Activated CD8-positive, alpha-beta memory T cell treated with anti-CD3 and anti-CD28 coated beads for 48 hours (primary cell): ENCODE results near the gene HS2ST1.
"Not testable (repeated sequence)": the region's sequence is repeated elsewhere in the genome, so short reads cannot be mapped to it uniquely, and the experiment has no call there.

Experiments used
- DNase-seq, 3 experiments: peaks; one replicate each; pipeline ENCODE4 v3.0.0-alpha.2; 2020; ENCODE audit warnings: low read depth in 2 of 3, low spot score in 2 of 3

The HS2ST1 gene

DNA sequence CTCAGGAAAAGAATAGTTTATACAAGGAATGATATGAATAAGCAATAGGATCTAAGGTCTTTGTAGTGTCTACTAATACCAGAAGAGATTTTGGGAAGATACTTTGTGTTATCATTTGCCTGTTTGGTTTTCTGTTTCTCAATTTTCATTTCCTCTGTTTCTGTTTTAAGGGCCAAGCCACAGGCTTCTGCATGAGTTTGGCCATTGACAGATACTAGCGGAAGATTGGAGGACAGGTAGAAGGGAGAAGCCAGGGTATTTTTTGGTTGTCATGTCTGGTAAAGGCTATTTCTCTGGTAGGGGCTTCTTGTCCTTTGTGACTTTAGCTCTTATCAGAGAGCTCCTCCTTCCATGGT lies 51.4 kb downstream of the HS2ST1 start:
- DNase-seq: no peak

DNA sequence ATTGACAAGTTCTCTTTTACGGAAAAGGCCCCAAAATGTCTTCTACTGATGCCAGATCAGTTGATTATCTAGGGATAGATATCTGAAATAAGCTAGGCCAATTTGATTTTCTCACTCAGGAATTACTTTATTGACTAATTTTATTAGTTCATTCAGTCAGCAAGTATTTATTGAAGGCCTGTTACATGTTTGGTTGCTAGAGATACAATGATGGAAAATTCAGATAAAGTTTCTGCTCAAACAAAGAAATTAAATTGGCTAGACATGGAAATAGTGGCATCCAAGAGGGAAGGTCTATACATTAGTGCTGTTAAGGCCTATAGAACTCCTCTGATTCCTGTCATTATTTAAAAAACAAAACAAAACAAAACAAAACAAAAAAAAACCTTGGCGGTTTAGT lies 56.5 kb downstream of the HS2ST1 start:
- no peak for DNase-seq

DNA sequence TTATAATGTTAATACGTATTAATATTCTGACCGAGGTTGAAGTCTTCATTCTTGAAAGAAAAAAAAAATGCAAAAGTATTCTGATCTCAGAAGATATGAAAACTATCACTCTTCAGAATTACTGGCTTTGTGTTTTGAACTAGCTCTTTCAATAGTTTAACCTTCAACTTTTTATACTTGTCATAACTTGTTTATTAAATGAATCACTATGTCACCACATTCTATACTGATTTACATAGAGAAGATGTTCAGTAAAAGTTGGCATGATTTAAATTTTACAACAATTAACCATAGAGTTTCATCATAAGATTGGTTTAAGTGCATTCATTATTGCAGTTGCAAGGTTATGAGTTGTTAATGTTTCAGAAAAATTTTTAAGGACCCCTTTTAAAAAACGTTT lies 57.3 kb downstream of the HS2ST1 start:
- no peak for DNase-seq

DNA sequence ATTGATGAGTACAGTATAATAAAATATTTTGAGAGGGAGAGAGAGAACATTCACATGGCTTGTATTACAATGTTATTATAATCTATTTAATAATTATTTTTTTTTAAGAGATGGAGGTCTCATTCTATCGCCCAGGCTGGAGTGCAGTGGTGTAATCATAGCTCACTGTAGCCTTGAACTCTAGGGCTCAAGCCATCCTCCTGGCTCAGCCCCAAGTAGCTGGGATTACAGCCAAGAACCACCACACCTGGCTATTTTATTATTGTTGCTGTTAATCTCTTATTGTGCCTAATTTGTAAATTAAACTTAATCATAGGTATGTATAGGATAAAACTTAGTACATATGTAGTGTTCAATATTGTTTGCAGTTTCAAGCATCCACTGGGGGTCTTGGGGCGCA lies 57.8 kb downstream of the HS2ST1 start:
- DNase-seq: no peak

DNA sequence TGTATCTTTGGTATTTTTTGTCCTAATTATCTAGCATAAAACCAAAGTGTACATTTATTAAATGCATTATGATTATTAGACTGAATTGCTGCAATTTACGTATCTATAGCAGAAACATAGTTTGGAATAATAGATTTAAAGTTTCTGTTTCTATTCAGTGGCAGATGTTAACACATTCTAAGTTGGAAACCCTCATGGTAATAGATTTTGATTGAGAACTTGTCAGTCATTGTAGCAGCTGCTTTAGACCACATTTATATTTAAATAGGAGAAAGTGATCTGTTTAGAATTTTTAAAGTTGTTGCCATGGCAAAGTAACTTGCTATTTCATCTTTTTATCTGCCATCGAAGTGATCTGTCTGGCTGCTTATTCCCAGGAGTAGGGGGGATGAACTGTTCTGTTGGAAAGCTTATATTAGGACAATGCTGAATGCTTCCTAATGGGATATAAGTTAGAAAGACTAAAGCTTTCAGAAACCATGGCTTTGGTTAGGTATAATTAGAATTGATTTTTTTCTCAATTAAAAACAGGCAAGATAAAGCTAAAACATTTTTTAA lies 61.6 kb downstream of the HS2ST1 start:
- no peak for DNase-seq

DNA sequence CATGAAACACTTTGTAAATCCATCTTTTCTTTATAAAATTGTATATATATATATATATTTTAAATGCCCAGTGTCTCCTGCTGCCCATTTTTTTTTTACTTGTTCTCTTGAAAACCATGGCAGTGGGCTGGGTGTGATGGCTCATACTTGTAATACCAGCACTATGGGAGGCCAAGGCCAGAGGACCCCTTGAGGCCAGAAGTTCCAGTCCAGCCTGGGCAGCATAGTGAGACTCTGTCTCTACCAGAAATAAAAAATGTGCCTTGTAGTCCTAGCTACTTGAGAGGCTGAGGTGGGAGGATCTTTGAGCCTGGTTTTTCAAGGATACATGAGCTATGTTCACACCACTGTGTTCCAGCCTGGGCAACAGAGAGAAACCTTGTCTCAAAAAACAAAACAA lies 62.2 kb downstream of the HS2ST1 start:
- DNase-seq: no peak

DNA sequence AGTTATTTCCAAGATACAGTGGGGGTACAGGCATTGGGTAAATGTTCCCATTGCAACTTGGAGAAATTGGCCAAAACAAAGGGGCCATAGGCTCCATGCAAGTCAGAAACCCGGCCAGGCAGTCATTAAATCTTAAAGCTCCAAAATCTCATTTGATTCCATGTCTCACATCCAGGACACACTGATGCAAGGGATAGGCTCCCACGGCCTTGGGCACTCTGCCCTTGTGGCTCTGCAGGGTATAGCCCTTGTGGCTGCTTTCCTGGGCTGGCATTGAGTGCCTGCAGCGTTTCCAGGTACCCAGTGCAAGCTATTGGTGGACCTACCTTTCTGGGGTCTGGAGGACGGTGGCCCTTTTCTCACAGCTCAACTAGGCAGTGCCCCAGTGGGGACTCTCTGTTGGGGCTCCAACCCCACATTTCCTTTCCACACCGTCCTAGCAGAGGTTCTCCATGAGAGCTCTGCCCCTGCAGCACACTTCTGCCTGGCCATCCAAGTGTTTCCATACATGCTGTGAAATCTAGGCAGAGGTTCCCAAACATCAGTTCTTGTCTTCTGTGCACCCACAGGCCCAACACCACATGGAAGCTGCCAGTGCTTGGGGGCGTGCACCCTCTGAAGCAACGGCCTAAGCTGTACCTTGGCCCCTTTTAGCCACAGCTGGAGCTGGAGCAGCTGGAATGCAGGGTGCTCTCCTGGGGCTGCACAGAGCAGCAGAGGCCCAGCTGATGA lies 67.2 kb downstream of the HS2ST1 start:
- DNase-seq: no peak

DNA sequence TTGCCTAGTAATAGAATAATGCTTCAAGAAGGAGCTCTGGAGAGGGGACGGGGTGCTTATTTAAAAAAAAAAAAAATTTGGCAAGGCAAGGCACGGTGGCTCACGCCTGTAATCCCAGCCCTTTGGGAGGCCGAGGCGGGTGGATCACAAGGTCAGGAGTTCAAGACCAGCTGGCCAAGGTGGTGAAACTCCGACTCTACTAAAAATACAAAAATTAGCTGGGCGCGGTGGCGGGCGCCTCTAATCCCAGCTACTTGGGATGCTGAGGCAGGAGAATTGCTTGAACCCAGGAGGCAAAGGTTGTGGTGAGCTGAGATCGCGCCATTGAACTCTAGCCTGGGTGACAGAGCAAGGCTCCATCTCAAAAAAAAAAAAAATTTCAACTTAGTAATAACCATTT lies 69.2 kb downstream of the HS2ST1 start:
- not testable (repeated sequence) for DNase-seq

DNA sequence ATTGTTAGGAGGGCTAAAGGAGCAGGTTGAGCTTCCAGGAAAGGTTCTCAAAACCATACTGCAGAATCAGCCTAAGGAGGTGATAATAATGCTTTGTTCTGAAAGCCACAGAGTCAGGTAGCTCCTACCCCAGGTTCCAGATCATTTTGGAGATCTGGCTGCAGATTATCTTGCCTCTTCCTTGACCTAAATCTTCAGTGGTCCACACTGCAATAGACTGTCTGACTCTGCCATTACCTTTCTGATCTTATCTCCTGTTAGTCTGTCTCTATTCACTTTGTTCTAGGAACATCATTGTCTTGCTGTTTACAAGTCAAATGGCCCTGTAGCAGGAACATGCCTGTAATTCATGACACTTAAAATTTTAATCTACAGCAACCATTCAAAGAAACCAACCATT lies 73.0 kb downstream of the HS2ST1 start:
- no peak for DNase-seq

DNA sequence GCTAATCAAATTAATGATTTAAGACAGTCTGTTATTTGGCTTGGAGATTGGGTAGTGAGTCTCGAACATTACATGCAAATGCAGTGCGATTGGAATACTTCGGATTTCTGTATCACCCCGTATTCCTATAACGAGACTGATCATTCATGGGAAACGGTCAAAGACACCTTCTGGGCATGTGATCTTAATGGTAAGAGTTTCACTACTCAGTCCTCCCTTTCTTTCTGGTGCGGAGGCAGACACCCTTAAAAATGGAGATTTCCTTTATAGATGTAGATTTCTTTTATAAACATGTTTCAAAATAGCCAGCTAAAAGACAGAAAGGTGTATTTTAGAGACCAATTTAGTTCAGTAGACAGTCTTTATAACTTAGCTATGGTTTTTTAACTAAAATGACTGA lies 74.4 kb downstream of the HS2ST1 start:
- DNase-seq: no peak

DNA sequence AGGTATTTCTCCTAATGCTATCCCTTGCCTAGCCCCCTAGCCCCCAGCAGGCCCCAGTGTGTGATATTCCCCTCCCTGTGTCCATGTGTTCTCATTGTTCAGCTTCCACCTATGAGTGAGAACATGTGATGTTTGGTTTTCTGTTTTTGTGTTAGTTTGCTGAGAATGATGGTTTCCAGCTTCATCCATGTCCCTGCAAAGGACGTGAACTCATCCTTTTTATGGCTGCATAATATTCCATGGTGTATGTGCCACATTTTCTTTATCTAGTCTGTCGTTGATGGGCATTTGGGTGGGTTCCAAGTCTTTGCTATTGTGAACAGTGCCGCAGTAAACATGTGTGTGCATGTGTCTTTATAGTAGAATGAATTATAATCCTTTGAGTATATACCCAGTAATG lies 75.3 kb downstream of the HS2ST1 start:
- not testable (repeated sequence) for DNase-seq

DNA sequence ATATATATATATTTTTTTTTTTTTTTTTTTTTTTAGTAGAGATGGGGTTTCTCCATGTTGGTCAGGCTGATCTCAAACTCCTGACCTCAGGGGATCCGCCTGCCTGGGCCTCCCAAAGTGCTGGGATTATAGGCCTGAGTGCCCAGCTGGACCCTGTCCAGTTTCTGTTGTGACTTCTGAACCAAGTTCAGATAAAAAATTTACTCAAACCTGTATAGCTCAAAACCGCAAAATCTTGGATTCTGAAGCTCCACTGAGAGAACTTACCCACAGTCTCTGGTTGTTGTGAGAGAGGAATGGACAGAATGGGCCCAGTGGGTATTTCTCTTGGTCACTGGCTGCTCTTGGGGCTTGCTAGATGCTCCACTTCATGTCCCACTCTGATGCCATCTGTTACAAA lies 76.4 kb downstream of the HS2ST1 start:
- no peak for DNase-seq

DNA sequence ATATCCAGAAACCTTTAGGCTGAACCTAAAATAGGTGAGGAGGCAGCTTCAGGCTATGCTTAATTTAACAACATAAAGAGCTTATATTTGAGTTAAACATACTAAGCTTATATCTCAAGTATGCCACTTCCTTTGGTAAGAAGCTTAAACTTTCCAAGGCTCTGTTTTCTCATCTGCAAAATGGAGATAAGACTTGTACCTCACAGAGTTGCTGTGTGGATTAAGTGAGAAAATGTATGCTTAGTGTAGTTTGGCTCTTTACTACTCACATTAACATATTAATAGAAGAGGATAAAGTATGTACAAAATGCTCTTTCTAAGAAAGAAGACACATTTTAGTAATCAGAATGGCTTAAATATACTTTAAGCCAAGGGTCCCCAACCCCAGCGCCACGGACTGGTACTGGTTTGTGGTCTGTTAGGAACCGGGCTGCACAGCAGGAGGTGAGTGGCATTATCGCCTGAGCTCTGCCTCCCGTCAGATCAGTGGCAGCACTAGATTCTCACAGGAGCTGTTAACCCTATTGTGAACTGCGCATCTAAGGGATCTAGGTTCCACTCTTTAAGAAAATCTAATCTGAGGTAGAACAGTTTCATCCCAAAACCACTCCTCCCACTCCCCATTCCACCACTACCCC lies 77.2 kb downstream of the HS2ST1 start:
- DNase-seq: no peak

DNA sequence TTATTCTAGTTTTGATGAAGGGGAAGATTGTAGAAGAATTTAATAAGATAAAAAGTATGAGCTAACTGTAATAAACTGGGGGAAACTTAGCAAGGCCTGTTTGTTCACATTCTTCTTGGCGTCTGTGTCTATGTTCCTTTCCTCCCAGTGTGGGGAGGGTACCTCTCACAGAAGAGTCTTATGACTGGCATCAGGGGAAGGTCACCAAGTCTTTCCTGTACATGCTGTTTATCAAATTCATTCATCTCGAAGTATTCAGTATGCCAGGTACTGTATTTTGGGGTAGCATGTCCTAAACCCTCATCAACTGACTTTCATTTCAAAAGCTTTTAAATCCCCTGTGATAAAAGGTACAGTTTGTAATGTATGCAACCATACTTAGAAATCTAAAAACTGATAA lies 78.4 kb downstream of the HS2ST1 start:
- DNase-seq: no peak

DNA sequence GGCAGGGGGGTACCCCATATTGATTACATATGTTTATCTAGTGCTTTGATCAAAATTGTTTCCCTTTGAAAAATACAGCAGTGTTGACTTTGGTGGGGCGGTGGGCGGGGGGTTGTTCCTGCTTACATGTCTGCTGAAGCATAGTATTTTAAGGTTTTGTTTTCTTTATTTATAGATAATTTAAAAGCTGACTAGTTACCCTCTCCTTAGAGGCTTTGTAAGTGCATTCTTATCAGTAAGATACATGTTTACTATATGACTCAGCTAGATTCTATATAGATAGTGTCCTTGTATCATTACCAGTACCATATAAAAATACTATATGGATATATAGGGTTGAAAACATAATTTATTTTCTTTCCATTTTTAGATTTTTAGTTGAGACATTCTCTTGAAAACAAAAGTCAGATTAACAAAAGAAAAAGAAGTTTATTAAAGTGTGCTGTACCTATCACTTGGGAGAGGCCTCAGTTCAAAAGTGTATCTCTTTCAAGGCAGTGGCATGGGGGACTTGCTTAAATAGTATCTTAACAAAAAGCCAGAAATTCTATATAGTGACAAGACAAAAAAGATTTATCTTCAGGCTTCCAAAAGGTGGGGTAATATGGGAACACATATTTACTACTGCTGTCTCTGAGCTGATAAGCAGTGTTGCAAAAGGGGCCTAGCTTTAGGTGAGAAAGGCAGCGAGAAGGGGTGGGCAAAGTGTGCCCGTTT lies 79.0 kb downstream of the HS2ST1 start:
- DNase-seq: no peak

DNA sequence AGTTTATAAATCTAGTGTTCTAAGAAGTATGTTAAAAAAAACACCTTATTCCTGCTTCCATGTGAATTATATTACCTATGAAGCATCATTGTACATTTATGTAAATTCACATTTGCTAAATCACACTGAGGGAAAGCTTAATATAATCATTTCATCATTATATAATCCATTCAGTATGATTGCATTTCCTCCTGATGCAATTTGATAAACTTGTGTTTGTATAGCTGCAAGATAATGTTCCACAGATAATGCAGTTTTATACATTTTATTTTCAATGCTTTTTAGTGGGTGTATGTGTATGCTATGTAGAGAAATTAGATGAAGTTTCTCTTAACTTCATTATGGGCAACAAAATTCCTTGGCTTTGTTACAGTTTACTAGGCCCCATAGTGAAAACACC lies 79.6 kb downstream of the HS2ST1 start:
- no peak for DNase-seq

DNA sequence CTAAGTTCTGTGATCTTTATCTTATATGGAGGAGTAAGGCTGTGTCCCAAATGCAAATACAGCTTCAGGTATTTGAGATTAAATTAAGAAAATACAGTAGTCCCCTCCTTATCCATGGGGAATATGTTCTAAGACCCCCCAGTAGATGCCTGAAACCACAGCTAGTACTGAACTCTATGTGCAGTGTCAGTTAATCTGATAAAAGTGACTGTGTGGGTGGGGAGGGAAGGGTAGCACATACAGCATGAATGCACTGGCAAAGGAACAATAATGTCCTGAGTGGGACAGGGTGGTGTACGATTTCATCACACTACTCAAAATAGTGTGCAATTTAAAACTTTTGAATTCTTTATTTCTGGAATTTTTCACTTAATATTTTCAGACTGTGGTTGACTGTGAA lies 83.1 kb downstream of the HS2ST1 start:
- no peak for DNase-seq

DNA sequence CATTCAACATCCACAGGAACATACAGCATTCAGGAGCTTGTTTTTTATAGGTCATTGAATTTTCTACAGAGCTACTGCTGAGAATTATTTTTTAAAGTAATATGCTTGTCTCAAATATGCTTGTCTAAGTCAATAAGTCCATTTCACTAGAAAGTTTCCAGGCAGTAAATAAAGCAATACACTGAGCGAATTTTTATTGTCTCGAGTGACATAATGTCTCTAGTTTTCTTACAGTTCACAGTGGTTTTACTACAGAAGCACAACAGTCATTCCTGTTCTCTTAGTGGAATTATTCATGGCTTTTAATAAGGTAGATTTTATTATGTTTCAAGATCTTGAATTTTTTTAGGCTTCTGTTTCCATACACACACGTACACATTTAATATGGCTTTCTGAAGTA lies 83.8 kb downstream of the HS2ST1 start:
- DNase-seq: no peak

DNA sequence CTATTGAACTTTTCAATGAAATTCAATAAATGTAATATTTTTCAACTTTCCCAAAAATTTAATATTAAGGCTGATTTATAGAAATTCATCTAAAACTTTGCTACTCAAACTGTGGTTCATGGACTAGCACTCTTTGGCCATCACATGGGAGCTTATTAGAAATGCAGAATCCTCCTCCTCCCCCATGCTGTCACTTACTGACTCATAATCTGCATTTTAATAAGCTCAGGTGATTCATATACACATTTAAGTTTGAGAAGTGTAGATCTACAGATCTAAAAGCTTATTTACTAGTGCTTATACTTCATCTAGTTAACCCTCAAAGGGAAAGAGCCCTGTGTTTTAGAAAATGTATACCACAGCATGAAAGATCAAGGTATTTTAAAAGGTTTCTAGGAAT lies 84.3 kb downstream of the HS2ST1 start:
- no peak for DNase-seq

DNA sequence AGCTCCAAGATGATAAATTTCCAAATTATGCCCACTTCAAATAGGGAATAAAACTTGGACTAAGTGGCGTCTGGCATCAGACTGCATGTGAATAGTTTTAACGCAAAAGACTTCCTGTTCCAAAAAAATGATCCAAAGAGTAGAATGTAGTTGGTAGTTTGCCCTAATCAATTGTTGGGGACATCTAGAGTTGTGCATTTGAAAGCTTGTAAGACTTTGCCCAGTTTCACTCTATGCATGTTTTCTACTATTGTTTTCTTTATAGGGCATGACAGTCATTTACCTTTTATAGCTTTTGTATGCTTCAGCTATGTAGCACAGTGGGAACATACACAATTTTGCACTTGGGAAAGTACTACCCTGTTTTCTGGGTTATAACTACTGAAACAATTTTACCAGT lies 86.0 kb downstream of the HS2ST1 start:
- DNase-seq: no peak

DNA sequence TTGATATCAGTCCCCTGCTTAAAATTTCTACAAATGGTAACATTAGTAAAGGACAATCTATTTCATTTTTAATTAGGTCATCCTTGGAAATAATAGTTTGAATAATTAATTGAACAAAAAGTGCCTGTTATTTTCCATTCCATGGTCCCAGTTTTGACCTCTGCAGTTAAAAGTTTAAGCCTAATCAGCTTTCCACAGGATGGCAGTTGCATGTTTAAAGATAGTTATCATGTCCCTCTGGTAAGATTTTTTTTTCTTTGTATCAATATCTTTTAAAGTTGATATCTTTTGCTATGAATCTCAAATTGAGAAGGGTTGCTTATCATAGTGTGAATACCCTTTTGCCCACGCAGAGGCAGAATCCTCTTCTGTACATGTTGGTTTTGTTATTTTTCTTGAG lies 90.4 kb downstream of the HS2ST1 start:
- DNase-seq: no peak

DNA sequence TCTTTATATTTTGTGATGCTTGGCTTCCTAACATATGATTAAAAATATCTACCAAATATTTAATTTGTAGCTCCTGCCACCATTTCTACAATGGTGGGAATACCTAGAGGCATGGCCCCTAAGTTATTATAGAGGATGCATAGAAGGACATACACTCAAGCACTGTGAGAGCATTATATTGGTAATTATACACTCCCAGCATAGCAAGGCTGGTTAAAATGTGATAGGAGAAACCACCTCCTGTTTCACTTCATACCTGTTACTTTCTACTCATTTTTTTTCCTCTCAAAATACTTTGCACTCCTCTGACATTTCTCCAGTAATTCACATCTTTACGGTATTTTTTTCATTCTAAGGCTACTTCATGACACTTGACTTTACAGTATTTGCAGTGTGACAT lies 92.9 kb downstream of the HS2ST1 start:
- no peak for DNase-seq
